GM03348 (cell line): Measurements from ENCODE around the gene FARS2.
"Not testable (repeated sequence)": the region's sequence is repeated elsewhere in the genome, so short reads cannot be mapped to it uniquely, and the experiment has no call there.

ENCODE experiments used
- DNase-seq: peaks from one replicate; pipeline ENCODE4 v3.0.0; 2012; ENCODE audit warnings: low spot score

The FARS2 gene

DNA sequence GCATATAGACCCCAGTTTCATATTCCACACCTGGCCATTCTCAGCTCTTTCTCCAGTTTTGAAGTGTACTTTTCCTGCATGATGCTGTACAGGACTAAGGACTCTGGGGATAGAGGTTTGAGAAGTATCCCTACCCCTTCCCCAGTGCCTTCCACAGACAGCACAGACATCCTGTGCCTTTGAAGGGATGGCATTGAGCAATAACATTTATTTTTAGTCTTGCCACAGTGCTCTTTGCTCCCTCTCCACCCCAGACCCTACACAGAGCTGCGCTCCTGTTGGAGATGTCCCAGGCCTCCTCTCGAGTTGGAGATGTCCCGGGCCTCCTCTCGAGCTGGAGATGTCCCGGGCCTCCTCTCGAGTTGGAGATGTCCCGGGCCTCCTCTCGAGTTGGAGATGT lies 275.8 kb downstream of the FARS2 start:
- DNase-seq: no peak

DNA sequence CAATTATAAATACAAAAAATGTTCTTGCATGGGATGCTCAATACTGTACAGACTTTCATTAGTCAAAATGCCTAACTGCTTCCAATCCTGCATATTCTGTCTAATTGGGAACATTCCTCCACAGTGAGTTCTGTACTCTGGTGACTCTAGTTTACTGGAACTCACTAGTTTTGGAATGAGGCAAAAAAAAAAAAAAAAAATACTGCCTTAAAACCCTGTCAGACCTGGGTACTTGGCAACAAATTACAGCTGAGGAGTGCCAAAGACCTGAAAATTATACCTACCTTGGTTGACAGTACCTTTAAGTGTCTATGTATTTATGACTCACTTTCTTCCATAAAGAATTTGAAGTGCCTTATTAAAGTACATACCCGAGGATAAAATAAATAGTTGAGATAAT lies 276.7 kb downstream of the FARS2 start:
- DNase-seq: peak; percentile 72

DNA sequence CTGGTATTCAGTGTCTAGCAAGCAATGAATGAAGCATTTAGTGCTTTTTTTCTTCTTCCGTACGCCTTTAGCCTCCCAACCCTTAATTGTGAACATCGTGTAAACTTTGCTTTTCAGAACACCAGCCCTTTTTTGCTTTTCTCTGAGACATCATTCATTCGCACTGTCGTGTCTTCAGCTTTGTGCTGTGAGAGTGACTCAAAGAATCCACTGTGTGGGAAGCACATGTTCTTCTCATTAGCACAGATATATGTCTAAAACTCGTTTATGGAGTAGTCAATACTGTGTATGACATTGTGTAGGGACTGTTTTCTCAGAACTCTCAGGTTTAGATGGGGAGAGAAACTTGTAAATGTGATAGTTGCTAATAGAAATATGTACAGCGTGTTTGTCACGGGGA lies 279.1 kb downstream of the FARS2 start:
- peak; percentile 16 for DNase-seq

DNA sequence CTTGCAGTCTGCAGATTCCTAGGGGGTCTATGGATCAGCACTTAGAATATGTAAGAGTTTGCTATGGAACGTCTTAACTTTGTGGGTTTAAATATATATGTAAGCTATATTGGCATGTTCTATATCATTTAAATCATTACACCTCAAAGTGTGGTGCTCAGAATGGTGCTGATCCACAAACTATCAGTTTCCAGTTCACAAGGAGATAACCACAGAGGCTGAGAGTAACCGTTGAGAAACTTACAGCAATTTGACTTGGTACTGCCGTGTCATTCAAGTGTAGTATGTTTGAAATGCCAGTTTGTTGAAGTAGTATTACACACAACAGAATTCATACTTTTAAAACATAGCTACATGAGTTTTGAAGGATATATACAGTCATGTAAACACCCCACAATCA lies 279.7 kb downstream of the FARS2 start:
- DNase-seq: no peak

DNA sequence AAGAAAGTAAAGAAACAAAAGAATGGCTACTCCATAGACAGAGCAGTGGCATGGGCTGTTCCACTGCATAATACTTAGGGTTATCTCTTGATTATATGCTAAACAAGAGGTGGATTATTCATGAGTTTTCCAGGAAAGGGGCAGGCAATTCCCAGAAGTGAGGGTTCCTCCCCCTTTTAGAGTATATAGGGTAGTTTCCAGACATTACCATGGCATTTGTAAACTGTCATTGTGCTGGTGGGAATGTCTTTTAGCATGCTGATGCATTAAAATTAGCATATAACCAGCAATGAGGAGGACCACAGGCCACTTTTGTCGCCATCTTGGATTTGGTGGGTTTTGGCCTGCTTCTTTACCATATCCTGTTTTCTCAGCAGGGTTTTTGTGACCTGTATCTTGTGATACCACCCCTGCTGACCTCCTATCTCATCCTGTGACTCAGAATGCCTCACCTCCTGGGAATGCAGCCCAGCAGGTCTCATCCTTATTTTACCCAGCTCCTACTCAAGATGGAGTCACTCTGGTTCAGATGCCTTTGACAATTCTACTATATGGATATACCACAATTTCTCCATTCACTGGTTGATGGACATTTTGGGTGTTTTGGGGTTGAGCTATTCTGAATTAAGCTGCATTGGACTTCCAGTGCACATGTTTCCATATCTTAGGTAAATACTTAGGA lies 280.6 kb downstream of the FARS2 start:
- DNase-seq: no peak

DNA sequence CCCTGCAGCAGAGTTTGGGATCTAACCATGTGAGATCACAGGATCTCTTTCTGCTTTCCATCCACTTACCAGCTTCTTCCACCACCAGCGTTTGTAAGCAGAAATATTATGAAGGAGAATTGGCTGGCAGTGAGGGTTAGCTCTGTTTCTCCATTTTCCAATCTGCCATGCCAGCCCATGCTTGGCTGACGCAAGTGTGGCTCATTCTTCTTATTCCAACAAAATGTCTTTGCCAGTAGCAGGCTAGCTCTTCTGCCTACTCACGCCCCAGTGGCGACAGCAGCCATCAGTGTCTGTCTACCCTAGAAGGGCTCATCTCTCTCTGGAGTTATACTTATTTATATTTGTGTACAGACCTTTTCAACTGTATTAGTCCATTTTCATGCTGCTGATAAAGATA lies 286.2 kb downstream of the FARS2 start:
- DNase-seq: no peak

DNA sequence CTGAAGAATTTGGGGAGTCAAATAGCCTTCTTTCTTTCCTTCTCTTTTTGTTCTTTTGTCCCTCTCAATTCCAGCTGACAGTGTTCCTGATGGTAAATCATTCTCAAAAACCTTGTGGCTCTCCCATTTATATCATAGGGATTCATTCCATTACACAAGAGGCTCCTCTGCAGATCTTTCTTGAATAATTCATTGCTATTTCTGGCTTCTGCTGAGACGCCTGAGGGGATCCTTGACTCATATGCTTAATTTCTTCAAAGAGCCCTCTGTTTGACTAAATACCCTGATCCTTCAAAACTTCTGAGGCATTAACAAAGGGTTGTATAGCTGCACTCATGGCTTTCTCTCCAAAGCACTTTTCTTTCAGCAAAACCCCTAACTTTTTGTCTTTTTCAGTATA lies 289.3 kb downstream of the FARS2 start:
- DNase-seq: no peak

DNA sequence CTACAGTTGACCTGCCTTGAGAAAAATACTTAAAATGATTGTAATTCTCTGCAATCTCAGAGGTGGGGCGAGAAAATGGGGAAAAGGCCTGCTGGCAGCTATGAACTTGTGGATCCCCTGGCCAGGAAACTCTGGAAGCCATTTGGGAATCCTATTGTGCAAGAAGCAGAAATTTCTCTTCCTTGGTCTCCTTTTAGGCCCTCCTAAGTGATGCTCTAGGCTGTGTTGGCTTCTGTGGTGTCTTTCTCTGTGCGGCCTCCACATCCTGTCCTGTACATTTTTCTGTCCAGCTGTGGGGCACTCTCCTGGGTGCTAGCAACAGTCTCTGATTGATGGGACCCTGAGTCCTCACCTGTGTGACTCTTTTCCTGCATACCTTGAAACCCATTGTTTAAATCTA lies 290.9 kb downstream of the FARS2 start:
- DNase-seq: no peak

DNA sequence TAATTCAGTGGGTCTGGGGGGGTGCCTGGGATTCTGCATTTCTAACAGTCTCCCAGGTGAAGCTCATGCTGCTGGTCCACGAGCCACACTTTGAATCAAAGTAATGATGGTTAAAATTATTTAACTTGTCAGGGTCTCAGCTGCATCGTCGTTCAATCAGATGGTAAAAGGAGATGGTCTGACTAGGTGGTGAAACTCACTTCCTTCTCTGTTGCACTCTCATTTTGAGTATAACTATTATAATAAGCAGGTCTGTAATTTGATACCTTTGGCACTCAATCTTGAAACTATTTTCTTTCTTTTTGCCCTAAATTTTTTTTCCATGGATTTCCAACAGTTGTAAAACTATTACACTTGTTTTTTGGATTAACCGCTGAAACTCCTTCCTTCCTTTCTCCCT lies 292.5 kb downstream of the FARS2 start:
- DNase-seq: no peak

DNA sequence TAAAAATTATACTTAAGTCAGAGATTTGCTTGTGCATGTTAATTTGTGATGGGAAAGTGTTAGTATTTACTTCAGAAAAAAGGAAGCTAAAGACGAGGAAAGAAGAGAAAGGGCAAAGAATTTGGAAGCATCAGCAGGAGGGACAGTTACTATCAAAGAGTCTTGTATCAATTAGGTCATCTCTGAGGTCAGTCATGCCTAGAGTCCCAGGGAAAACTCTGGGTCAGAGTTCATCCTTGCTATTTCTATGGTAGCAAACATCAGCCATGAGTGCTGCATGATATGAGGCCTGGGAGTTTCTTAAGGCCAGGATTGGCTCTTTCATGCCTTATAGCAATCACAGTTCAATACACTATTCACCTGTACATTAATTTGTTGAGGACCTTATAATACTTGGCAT lies 292.9 kb downstream of the FARS2 start:
- no peak for DNase-seq

DNA sequence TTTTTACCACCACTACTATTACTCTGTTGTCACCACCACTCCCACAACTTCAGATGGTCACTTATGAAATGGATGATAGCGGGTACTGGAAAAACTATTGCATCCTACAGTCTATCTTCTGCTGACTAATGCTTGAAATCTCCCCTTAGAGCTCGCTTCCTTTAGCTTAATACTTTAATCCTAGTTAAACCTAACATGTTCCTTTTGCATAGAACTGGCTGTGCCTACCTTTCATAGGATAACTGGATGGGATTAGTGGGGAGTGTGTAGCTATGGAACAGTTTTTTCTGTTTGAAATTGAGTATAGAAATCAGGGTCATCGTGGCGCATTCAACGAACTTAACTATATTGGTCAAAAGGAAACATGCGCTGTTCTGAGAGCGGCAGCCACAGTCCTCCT lies 294.7 kb downstream of the FARS2 start:
- DNase-seq: no peak

DNA sequence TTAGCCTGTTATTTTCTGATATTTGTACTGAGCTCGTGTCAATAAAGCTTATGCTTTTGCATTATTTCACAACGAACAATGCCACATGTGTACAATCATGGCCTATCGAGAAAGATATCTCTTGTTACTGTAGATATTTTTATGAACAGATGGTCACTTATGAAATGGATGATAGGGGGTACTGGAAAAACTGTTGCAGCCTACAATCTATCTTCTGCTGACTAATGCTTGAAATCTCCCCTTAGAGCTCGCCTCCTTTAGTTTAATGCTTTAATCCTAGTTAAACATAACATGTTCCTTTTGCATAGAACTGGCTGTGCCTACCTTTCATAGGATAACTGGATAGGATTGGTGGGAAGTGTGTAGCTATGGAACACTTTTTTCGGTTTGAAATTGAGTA lies 296.2 kb downstream of the FARS2 start:
- DNase-seq: no peak

DNA sequence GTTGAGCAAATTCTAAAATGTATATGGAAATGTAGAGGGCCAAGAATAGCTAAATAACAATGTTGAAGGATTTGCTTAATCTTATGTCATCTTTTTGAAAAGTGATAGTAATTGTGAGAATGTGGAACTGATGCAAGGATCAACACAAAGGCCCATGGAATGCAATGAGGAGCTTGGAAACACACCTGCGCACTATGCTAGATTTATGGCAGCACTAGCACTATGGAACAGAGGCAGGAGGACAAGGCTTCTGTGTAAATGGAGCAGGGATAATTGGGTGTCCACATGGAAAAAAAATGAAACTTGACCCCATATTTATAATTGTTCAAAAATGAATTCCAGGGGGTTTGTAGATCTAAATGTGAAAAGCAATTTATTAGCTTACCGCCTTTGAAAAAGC lies 298.3 kb downstream of the FARS2 start:
- no peak for DNase-seq

DNA sequence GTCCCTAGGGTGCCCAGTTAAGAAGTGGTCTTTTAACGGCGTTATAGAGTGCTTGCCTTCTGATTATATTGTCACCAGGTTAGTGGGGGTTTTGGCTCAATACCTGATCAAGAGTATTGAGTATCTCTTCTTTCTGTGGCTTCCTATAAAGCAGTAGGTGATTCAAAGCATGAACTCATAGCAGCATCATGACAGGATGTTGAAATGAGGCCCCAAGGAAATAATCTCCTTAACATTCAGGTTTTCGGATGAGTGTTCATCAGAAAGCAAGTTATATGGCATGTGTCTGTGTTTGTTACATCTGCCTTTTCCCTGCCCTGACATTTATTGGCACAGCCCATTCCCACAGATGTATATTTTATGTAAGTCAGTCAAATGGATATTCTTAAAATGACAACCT lies 301.0 kb downstream of the FARS2 start:
- DNase-seq: no peak

DNA sequence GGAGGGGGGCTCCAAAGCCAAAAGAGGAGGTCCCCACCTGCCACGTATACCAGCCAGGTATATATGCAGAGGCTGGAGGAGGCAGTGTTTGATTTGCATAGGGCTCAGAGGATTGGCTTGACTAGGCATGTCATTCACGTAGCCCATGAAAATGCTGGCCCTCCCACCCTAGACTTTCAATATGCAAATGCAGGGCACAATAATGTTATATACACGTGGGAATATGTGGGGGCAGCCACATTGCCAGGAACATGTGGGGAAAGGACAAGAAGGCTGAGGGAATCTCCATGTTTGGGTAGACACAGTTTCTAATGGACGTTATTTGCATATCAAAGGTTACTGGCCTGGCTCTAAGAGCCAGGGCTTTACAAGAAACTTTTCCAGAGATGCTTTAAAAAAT lies 301.8 kb downstream of the FARS2 start:
- DNase-seq: no peak

DNA sequence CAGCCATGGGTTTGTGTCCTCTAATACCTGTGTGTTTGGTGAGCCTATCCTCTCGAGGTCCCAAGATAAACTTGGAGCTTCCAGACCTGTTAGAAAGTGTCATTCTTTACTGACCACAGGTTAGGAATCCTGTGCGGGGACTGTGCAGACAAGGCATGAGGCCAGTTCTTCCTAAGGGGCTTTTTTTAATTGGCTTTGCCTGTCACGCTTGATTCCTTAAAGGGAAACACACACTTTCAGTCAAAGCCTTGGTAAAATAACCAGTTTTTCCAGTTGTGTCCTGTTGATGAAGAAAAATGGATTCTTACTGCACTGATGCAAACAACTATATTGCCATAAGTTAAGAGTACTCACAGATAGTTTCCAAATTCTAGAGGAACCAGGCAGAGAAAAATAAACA lies 303.4 kb downstream of the FARS2 start:
- not testable (repeated sequence) for DNase-seq

DNA sequence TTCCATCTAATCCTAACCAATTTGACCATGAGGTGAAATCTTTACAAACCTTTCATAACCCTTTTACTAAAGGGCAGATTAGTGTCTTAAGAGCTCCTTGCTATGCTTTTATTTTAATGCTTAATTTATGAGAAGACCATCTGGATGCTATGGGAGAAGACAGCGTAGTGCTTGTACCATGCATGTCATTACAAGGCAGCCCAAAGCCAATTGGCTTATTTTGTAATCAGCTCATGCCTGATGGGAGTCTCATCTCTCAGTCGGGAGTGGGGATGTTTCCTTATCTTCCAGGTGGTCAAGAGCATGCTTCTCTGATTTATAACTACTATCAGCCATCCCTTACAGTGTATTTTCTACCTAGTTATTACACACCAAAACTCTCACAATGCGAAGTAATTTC lies 304.7 kb downstream of the FARS2 start:
- DNase-seq: no peak

DNA sequence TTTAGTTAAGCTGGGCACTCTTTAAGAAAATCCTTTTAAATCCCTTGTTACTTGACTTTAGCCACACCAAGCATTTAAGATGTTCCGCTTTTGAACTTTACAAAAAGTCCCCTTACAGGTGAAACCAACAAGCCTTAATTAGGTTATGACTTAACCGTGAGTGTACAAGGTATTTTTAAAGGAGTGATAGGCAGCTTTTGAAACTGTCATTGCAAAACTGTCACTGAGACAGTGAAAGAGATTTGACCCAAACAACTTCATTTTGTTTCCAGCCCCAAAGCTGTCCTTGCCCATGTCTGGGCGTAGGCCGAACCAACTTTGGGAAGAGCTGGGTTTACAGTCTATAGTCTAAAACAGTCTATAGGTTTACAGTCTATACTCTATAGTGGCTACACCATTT lies 305.4 kb downstream of the FARS2 start:
- DNase-seq: no peak

DNA sequence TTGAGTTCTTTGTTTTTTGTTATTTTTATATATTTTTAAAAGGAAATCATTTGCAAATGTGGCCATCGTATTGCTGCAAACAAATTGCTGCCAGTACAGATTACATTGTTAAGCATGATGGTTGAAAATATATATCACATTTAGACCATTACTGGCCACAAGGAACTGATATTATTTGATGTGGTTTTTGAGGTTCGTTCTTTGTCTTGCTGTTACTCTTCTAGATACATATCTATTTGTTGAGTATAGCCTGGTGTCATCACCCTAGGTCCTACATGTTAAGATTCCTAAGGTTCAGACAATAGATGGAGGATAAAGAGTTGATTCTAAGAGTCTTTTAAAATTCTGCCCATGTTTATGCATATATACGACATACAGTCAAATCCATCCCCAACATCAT lies 306.0 kb downstream of the FARS2 start:
- no peak for DNase-seq

DNA sequence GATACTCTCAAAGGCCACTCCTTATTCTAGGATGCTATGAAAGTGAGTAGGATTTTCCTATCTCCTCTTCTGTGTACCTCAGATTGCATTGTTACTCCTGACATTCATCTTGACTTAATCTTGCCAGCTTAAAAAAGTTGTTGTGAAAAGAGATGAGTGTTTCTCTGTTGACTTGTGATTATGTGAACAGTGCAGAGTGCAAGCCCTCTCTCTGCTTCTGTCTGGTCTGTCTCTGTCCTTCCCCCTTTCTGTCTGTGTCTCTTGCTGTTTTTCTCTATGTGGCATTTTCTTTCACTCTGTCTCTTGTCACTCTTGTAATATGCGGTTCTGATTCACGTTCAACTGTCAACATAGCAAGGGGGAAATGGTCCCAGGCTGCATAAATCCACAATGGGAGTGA lies 306.6 kb downstream of the FARS2 start:
- no peak for DNase-seq

DNA sequence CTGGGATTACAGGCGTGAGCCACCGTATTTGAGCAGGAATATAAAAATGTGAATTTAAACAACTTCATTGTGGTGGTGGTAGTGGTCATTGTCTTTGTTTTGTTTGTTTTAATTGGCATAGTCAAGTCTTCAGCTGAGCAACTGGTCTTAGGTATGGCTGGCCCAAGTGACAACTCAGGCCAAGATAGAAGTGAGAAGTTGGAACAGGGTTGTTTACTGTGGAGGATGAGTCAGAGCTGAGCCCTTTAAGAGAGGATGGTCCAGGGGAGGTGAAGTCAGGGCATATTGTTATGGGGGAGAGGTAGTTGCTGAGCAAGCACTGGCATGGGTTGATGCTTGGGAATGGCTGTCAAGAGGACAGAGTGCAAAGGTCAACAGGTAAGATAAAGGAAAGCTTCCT lies 308.2 kb downstream of the FARS2 start:
- DNase-seq: no peak

DNA sequence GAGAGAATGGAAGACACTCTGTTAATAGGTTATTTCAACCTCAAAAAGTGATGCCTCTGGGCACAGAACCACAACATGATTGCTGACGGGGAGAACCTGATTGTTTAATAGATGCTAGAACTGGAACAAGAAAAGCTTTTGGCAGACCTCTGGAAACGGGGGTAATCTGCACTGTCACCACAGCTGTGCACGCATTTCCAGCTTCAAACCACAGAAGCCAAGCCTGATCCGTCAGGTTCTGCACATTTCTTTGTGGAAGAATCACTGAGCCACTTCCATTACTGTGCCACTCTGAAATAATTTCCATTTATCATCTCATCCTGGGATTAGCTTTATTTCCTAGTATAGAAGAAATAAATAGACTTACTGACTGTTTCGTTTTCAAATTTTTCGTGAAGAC lies 309.3 kb downstream of the FARS2 start:
- DNase-seq: no peak

DNA sequence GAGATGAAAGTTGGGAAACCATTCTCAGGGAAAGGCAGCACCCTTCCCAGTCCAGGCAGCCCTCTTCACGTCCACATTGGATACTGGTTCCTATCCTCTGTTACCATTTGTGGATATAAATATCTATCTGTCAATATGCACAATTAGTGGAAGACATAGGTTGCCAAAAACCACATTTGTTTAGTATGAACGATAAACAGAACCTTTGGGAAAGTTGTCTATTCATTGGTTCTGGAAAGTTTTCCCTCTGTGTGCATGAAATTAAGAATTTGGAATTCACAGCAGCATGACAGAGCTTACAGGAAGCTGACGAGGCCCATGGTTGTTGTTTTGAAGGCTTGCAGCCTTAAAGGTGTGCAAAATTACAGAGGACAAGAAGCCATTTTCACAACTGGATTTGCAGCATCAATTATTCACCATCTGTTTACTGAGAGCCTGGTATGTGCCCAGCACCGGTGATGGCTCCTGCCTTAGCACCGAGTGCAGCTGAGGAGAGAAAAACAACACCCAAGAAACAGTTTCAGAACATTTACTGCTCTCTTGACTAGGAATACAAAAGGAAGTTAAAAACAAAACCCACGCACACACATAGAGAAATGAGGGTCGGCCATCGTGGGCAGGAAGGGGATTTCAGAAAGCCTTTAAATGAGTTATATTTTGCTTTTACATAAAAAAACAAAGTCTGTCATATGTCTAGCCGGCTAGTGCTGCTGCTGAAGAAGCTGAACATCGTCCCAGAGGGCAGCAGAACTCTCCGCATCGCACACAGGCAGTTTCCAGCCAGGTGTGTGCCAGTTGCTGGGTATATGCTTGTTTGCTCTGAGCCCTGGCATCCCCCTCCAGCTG lies 319.6 kb downstream of the FARS2 start:
- no peak for DNase-seq

DNA sequence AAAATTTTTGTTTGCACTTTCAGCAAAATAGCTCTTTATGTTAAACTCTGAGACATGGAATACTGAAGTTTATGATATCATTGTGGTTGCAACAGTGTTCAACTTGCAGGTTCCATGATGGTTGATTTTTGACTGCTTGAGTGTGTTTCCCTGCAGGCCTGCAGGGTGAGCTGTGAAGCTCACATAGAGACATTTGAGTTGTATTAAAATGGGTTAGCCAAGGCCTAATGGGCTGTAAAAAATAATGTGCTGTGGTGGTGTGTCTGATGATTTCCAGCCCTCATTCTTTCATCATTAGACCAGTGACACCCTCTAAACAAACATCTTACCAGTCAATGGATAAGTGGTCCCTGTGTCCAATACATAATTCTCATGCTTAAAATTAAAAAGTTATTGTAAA lies 321.4 kb downstream of the FARS2 start:
- no peak for DNase-seq
